SK-N-SH (cell line): ENCODE measurements around the gene TRPM7. TPM values are rescaled to one million over a fixed set of nuclear protein-coding genes. Genes with fewer than 3 reads are reported as not detected.

Experiments
- CTCF ChIA-PET: fragments of 300-600, 350-600 bp; formaldehyde crosslinking; extraction: SDS; loops from one replicate; lab custom pipeline; 2021; lab: Yijun Ruan, JAX
- POLR2A ChIA-PET: fragments of 350-600 bp; sonication (Branson Sonifier 250); formaldehyde crosslinking; extraction: SDS; loops from one replicate; lab custom pipeline; 2020; ENCODE audit warnings: antibody characterized with exemption, inconsistent platforms; lab: Yijun Ruan, JAX
- DNase-seq: peaks from one replicate; pipeline ENCODE4 v3.0.0; 2012
- H2AFZ ChIP-seq: fragments of 200-600 bp; sonication (generic); 2 replicates; pipeline ENCODE4 v1.8.1; 2016; ENCODE audit warnings: antibody characterized with exemption, mild to moderate bottlenecking, low read depth
- H3F3A ChIP-seq: fragments of 200-600 bp; sonication (generic); replicated peaks from 2 replicates; pipeline ENCODE3; 2016; ENCODE audit warnings: antibody characterized with exemption, mild to moderate bottlenecking; ENCODE audit not compliant: insufficient read depth
- H3K27ac ChIP-seq, 2 experiments: fragments of 200-500 bp in 1 of 2; fragments of 200-600 bp in 1 of 2; sonication (Bioruptor generic) in 1 of 2; sonication (generic), shearing (Covaris generic) in 1 of 2; 2 replicates each; pipeline versions ENCODE4 v1.5.1 to v1.6.1; 2014 to 2016; ENCODE audit warnings: low read depth in 2 of 2, inconsistent platforms in 1 of 2, low read length in 1 of 2, mild to moderate bottlenecking in 1 of 2, mixed read lengths in 1 of 2
- H3K27me3 ChIP-seq: fragments of 200-600 bp; sonication (generic), shearing (Covaris generic); 2 replicates; pipeline ENCODE4 v1.6.1; 2016; ENCODE audit warnings: mixed run types; ENCODE audit not compliant: insufficient read depth
- H3K36me3 ChIP-seq, 2 experiments: fragments of 200-500 bp in 1 of 2; fragments of 200-600 bp in 1 of 2; sonication (Bioruptor generic) in 1 of 2; sonication (generic) in 1 of 2; replicated peaks in 1 of 2; 2 replicates each; pipeline versions ENCODE3 to v1.5.1; 2014 to 2016; ENCODE audit warnings: low read length in 1 of 2, mild to moderate bottlenecking in 1 of 2; ENCODE audit not compliant: insufficient read depth in 2 of 2, control insufficient read depth in 1 of 2
- H3K4me1 ChIP-seq, 2 experiments: fragments of 200-500 bp in 1 of 2; fragments of 200-600 bp in 1 of 2; sonication (Bioruptor generic) in 1 of 2; sonication (generic), shearing (Covaris generic) in 1 of 2; 2 replicates each; pipeline versions ENCODE4 v1.5.1 to v1.6.1; 2014 to 2016; ENCODE audit warnings: low read depth in 1 of 2, low read length in 1 of 2, mixed run types in 1 of 2; ENCODE audit not compliant: insufficient read depth in 2 of 2, control insufficient read depth in 1 of 2
- H3K4me2 ChIP-seq: fragments of 200-600 bp; sonication (generic), shearing (Covaris generic); 2 replicates; pipeline ENCODE4 v1.6.1; 2017; ENCODE audit warnings: mixed run types
- H3K4me3 ChIP-seq, 2 experiments: fragments of 200-500 bp in 1 of 2; fragments of 200-600 bp in 1 of 2; sonication (Bioruptor generic) in 1 of 2; sonication (generic), shearing (Covaris generic) in 1 of 2; 2 replicates each; pipeline versions ENCODE4 v1.5.1 to v1.8.1; 2014 to 2016; ENCODE audit warnings: low read depth in 2 of 2, inconsistent platforms in 1 of 2, low read length in 1 of 2, mild to moderate bottlenecking in 1 of 2, mixed read lengths in 1 of 2, moderate library complexity in 1 of 2
- H3K79me2 ChIP-seq: fragments of 200-600 bp; sonication (generic); 2 replicates; pipeline ENCODE4 v1.8.1; 2017; ENCODE audit warnings: mild to moderate bottlenecking; ENCODE audit not compliant: insufficient read depth
- H3K9ac ChIP-seq: fragments of 200-600 bp; sonication (generic); 2 replicates; pipeline ENCODE4 v1.6.1; 2017; ENCODE audit warnings: mixed run types
- H3K9me2 ChIP-seq: fragments of 200-600 bp; sonication (generic); 2 replicates; pipeline ENCODE4 v1.6.1; 2017; ENCODE audit warnings: mixed run types
- H3K9me3 ChIP-seq: fragments of 200-600 bp; sonication (generic); 2 replicates; pipeline ENCODE4 v1.6.1; 2017; ENCODE audit warnings: mixed run types, mild to moderate bottlenecking, moderate library complexity
- H4K20me1 ChIP-seq: fragments of 200-600 bp; sonication (generic); 2 replicates; pipeline ENCODE4 v1.6.1; 2017; ENCODE audit warnings: mild to moderate bottlenecking, mixed run types; ENCODE audit not compliant: insufficient read depth
- CHD2 ChIP-seq: fragments of 150-350 bp; IDR thresholded peaks from 2 replicates; pipeline ENCODE4 v1.6.1; 2018; ENCODE audit warnings: low read length; ENCODE audit not compliant: partially characterized antibody
- EP300 ChIP-seq, 2 experiments: IDR thresholded peaks; 2 replicates each; pipeline versions ENCODE4 v1.4.0 to v1.6.1; 2012; ENCODE audit warnings: borderline replicate concordance in 1 of 2, low read depth in 1 of 2, low read length in 1 of 2
- MXI1 ChIP-seq: IDR thresholded peaks from 2 replicates; pipeline ENCODE4 v1.6.1; 2012; ENCODE audit warnings: mild to moderate bottlenecking, low read depth, low read length, improper control_type of control experiment
- POLR2AphosphoS5 ChIP-seq: IDR thresholded peaks from 2 replicates; pipeline ENCODE4 v1.6.1; 2012; ENCODE audit warnings: low read depth, low read length
- RAD21 ChIP-seq: IDR thresholded peaks from 2 replicates; pipeline ENCODE4 v1.6.1; 2012; ENCODE audit warnings: mild to moderate bottlenecking, low read length
- RCOR1 ChIP-seq: fragments of 150-350 bp; IDR thresholded peaks from 2 replicates; pipeline ENCODE4 v1.6.1; 2017; ENCODE audit warnings: antibody characterized with exemption, low read length
- REST ChIP-seq: IDR thresholded peaks from 2 replicates; pipeline ENCODE4 v1.6.1; 2012; ENCODE audit warnings: mild to moderate bottlenecking, low read depth, low read length, moderate library complexity
- RXRA ChIP-seq: IDR thresholded peaks from 2 replicates; pipeline ENCODE4 v1.4.0; 2012; ENCODE audit warnings: low read depth, mild to moderate bottlenecking, borderline replicate concordance
- SMC3 ChIP-seq: IDR thresholded peaks from 2 replicates; pipeline ENCODE4 v1.6.1; 2012; ENCODE audit warnings: low read depth, low read length, improper control_type of control experiment
- TCF12 ChIP-seq: IDR thresholded peaks from 2 replicates; pipeline ENCODE4 v1.4.0; 2012
- TEAD4 ChIP-seq: IDR thresholded peaks from 2 replicates; pipeline ENCODE4 v1.4.0; 2012; ENCODE audit warnings: mild to moderate bottlenecking, borderline replicate concordance; ENCODE audit not compliant: insufficient read depth
- YY1 ChIP-seq: IDR thresholded peaks from 2 replicates; pipeline ENCODE4 v1.4.0; 2012; ENCODE audit warnings: low read depth, mild to moderate bottlenecking
- WGBS: methylation state at CpG from one replicate; pipeline ENCODE4 v1.1.6; 2017; ENCODE audit warnings: low lambda C conversion rate; 5-methylcytosine and 5-hydroxymethylcytosine counted together
- polyA plus RNA-seq, 3 experiments: library from polyadenylated mRNA; depleted of rRNA; stranded (reverse); fragments of >200 nt; gene quantifications; 2 replicates each; pipeline ENCODE4 v1.2.3, GENCODE V29; 2012
- TF ChIP-seq, protein P1 (sequence below): fragments of 150-350 bp; IDR thresholded peaks from 2 replicates; pipeline ENCODE4 v1.6.1; 2016; ENCODE audit warnings: mild to moderate bottlenecking, low read depth, low read length
- TF ChIP-seq, protein P2 (sequence below): IDR thresholded peaks from 2 replicates; pipeline ENCODE4 v1.4.0; 2012; ENCODE audit warnings: low read depth, borderline replicate concordance
- TF ChIP-seq, protein P3 (sequence below): IDR thresholded peaks from 2 replicates; pipeline ENCODE4 v1.4.0; 2012; ENCODE audit warnings: low read depth, borderline replicate concordance

The TRPM7 gene
- polyA plus RNA-seq, 1 of the 3 experiments (the other 2 are of a cell fraction): 5.1 TPM

DNA sequence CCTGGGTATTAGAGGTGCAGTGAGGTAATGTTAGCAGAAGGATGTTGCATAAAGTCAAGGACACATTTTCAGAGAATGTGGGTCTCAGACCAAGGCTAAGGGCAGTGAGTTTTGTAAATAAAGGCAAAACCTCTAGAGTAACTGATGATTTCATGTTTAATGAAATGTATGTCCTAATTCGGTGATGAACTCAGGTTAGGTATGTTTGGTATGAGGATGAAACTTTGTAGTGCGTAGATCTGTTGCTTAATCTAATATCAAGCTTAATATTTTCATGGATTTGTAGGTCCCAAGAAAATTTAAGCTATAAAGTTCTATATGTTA, 143.7 kb downstream of the TRPM7 start (continued):
- no peak for TF ChIP-seq RCOR1
- TF ChIP-seq SMC3: no peak
- no peak for TF ChIP-seq EP300 (IDR thresholded peaks at IDR 0.05; ENCODE audit: borderline replicate concordance in 1 of 2, low read depth in 1 of 2, low read length in 1 of 2)

DNA sequence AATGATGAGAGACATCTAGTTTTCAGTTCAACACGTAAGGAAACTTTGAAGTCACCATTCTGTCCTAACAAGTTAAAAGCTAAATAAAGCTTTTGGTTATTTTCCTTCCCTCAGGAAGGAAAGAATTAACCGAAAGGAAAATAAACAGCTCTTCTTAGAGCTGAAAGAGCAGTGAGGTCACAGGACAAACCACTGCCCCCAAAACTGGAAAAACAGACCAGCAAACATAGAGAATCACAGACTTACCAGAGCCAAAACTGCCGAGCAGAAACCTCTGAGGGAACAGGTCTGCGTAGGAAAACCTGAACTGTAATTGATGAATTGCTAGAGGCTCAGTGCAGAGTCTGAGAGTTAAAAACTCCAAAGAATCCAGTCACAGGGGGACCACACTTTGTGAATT, 154.8 kb downstream of the TRPM7 start:
- Histone ChIP-seq H3K27me3 (no peaks in the 10 kb centered on the region), H3K36me3 (no peaks in the 10 kb centered on the region), H3K9me2 (no peaks in the 10 kb centered on the region), H3K4me2 (no peak overlapping the region), H3K4me3 (no peak overlapping the region), H4K20me1 (no peaks in the 10 kb centered on the region), H3K27ac (no peak overlapping the region), H3K9ac (no peak overlapping the region), H2AFZ (no peak overlapping the region), H3K79me2 (no peaks in the 10 kb centered on the region), H3K9me3 (no peaks in the 10 kb centered on the region), H3K4me1 (no peaks in the 10 kb centered on the region), H3F3A (no peaks in the 10 kb centered on the region)
- ChIA-PET POLR2A (no interaction called here), CTCF (no interaction called here)
- no peak for DNase-seq
- 84% methylated on average over 4 of the region's 4 CpGs for WGBS
- TF ChIP-seq, protein P1, sequence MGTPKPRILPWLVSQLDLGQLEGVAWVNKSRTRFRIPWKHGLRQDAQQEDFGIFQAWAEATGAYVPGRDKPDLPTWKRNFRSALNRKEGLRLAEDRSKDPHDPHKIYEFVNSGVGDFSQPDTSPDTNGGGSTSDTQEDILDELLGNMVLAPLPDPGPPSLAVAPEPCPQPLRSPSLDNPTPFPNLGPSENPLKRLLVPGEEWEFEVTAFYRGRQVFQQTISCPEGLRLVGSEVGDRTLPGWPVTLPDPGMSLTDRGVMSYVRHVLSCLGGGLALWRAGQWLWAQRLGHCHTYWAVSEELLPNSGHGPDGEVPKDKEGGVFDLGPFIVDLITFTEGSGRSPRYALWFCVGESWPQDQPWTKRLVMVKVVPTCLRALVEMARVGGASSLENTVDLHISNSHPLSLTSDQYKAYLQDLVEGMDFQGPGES: no peak
- TF ChIP-seq RXRA: no peak
- TF ChIP-seq CHD2: no peak
- TF ChIP-seq TEAD4: no peak
- TF ChIP-seq, protein P2, sequence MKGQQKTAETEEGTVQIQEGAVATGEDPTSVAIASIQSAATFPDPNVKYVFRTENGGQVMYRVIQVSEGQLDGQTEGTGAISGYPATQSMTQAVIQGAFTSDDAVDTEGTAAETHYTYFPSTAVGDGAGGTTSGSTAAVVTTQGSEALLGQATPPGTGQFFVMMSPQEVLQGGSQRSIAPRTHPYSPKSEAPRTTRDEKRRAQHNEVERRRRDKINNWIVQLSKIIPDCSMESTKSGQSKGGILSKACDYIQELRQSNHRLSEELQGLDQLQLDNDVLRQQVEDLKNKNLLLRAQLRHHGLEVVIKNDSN: no peak
- no peak for TF ChIP-seq EP300 (IDR thresholded peaks at IDR 0.05; ENCODE audit: borderline replicate concordance in 1 of 2, low read depth in 1 of 2, low read length in 1 of 2)

GRCh38 chr15:50531163-50531562, 155.4 kb downstream of the TRPM7 start:
- no peaks in the 10 kb centered on the region for H4K20me1 ChIP-seq
- ChIA-PET POLR2A (interaction anchor here (0.7 kb wide), 1 partner anchor 159 kb away, joined by 7 read pairs; no protein-coding TSS in a partner anchor), CTCF (interaction anchor here (0.7 to 0.9 kb wide), 2 partner anchors 91 to 581 kb away, joined by 3 to 4 read pairs; no protein-coding TSS in a partner anchor)
- H3K9ac ChIP-seq: no peak overlapping the region
- TF ChIP-seq REST (no peak), YY1 (no peak), TCF12 (no peak), MXI1 (no peak), RAD21 (no peak), CHD2 (no peak), POLR2AphosphoS5 (no peak)
- TF ChIP-seq, protein P1: no peak
- TF ChIP-seq, protein P3, sequence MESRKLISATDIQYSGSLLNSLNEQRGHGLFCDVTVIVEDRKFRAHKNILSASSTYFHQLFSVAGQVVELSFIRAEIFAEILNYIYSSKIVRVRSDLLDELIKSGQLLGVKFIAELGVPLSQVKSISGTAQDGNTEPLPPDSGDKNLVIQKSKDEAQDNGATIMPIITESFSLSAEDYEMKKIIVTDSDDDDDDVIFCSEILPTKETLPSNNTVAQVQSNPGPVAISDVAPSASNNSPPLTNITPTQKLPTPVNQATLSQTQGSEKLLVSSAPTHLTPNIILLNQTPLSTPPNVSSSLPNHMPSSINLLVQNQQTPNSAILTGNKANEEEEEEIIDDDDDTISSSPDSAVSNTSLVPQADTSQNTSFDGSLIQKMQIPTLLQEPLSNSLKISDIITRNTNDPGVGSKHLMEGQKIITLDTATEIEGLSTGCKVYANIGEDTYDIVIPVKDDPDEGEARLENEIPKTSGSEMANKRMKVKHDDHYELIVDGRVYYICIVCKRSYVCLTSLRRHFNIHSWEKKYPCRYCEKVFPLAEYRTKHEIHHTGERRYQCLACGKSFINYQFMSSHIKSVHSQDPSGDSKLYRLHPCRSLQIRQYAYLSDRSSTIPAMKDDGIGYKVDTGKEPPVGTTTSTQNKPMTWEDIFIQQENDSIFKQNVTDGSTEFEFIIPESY: no peak
- TF ChIP-seq, protein P2: no peak
- H2AFZ ChIP-seq: no peak overlapping the region
- no peaks in the 10 kb centered on the region for H3K9me2 ChIP-seq
- DNase-seq: no peak
- H3K36me3 ChIP-seq: no peaks in the 10 kb centered on the region
- H3K9me3 ChIP-seq: no peaks in the 10 kb centered on the region
- no peaks in the 10 kb centered on the region for H3F3A ChIP-seq
- no peaks in the 10 kb centered on the region for H3K4me1 ChIP-seq
- no peaks in the 10 kb centered on the region for H3K27me3 ChIP-seq
- WGBS: 82% methylated on average over 4 of the region's 4 CpGs
- no peak overlapping the region for H3K27ac ChIP-seq
- H3K4me3 ChIP-seq: no peak overlapping the region
- no peaks in the 10 kb centered on the region for H3K79me2 ChIP-seq
- no peak overlapping the region for H3K4me2 ChIP-seq
